Endothelial cell of umbilical vein (primary cell): ENCODE measurements around the gene OSBPL5. TPM values are rescaled to one million over a fixed set of nuclear protein-coding genes. Genes with fewer than 3 reads are reported as not detected.

Experiments used
- BruUV-seq: library from RNA; stranded (reverse); fragments of 400-500 nt; replicated peaks from 2 replicates; lab custom pipeline; 2021; lab: Mats Ljungman, UMichigan
- CTCF ChIA-PET: fragments of 300-600, 350-600 bp; sonication (Branson Sonifier 250); formaldehyde crosslinking; loops from one replicate; lab custom pipeline; 2021; ENCODE audit warnings: antibody characterized with exemption, inconsistent platforms; lab: Charles Lee
- POLR2A ChIA-PET: fragments of 300-600, 350-600 bp; sonication (Branson Sonifier 250); formaldehyde crosslinking; loops from one replicate; lab custom pipeline; 2021; ENCODE audit warnings: antibody characterized with exemption, inconsistent platforms; lab: Charles Lee
- DNase-seq: peaks from one replicate; pipeline ENCODE4 v3.0.0-alpha.2; 2011; ENCODE audit warnings: low read depth, low spot score
- FAIRE-seq: peaks from 2 replicates; lab custom pipeline; 2011; peaks lifted over from hg19 to GRCh38; lab: Jason Lieb, UNC
- H2AFZ ChIP-seq: 2 replicates; pipeline ENCODE4 v1.6.0; 2012; ENCODE audit warnings: low read depth, low read length, control low read depth, inconsistent platforms
- H3K27ac ChIP-seq: 2 replicates; pipeline ENCODE4 v1.5.1; 2011; ENCODE audit warnings: low read depth, mild to moderate bottlenecking, control low read depth, low read length, moderate library complexity; ENCODE audit not compliant: insufficient read depth
- H3K27me3 ChIP-seq, 2 experiments: 2 replicates each; pipeline versions ENCODE4 v1.6.0 to v1.6.1; 2011; ENCODE audit warnings: low read length in 2 of 2, mixed read lengths in 1 of 2; ENCODE audit not compliant: control insufficient read depth in 2 of 2, insufficient read depth in 2 of 2
- H3K36me3 ChIP-seq, 2 experiments: 2 replicates in 1 of 2; 3 replicates in 1 of 2; pipeline ENCODE4 v1.5.1; 2011; ENCODE audit warnings: low read length in 2 of 2, mild to moderate bottlenecking in 1 of 2, moderate library complexity in 1 of 2; ENCODE audit not compliant: control insufficient read depth in 2 of 2, insufficient read depth in 2 of 2; ENCODE audit errors: extremely low read depth in 1 of 2
- H3K4me1 ChIP-seq: 3 replicates; pipeline ENCODE4 v1.5.1; 2011; ENCODE audit warnings: mild to moderate bottlenecking, low read length; ENCODE audit not compliant: control insufficient read depth, insufficient read depth; ENCODE audit errors: extremely low read depth
- H3K4me2 ChIP-seq: 2 replicates; pipeline ENCODE4 v1.6.1; 2011; ENCODE audit warnings: low read length, control low read depth, mixed read lengths; ENCODE audit not compliant: insufficient read depth
- H3K4me3 ChIP-seq, 3 experiments: fragments of 200-600 bp in 1 of 3; sonication (generic), shearing (Covaris generic) in 1 of 3; replicated peaks in 1 of 3; 2 replicates each; pipeline ENCODE4 v1.5.1; 2011 to 2016; ENCODE audit warnings: control low read depth in 3 of 3, low read length in 3 of 3, mild to moderate bottlenecking in 2 of 3, inconsistent platforms in 1 of 3, low read depth in 1 of 3, moderate library complexity in 1 of 3; ENCODE audit not compliant: insufficient read depth in 1 of 3
- H3K79me2 ChIP-seq: 2 replicates; pipeline ENCODE4 v1.6.0; 2012; ENCODE audit warnings: low read length, inconsistent platforms; ENCODE audit not compliant: control insufficient read depth, insufficient read depth
- H3K9ac ChIP-seq: replicated peaks from 2 replicates; pipeline ENCODE3; 2011; ENCODE audit warnings: low read length, control low read depth; ENCODE audit not compliant: insufficient read depth; ENCODE audit errors: extremely low read depth
- H3K9me1 ChIP-seq: replicated peaks from 3 replicates; pipeline ENCODE4 v1.6.0; 2011; ENCODE audit warnings: mild to moderate bottlenecking, low read length; ENCODE audit not compliant: control insufficient read depth, insufficient read depth; ENCODE audit errors: extremely low read depth
- H3K9me3 ChIP-seq: replicated peaks from 2 replicates; pipeline ENCODE4 v1.5.1; 2012; ENCODE audit warnings: low read length, inconsistent platforms; ENCODE audit not compliant: control insufficient read depth, insufficient read depth
- H4K20me1 ChIP-seq: replicated peaks from 2 replicates; pipeline ENCODE3; 2011; ENCODE audit warnings: mild to moderate bottlenecking, low read length; ENCODE audit not compliant: control insufficient read depth, insufficient read depth; ENCODE audit errors: extremely low read depth
- CTCF ChIP-seq, 2 donors: IDR thresholded peaks; 1 replicate in 1 of 2; 2 replicates in 1 of 2; pipeline ENCODE4 v1.5.1; 2011; ENCODE audit warnings: low read length in 2 of 2, mild to moderate bottlenecking in 2 of 2, moderate library complexity in 2 of 2, control low read depth in 1 of 2, inconsistent platforms in 1 of 2, low read depth in 1 of 2; ENCODE audit not compliant: insufficient read depth in 1 of 2; ENCODE audit errors: extremely low read depth in 1 of 2
- EZH2 ChIP-seq: IDR thresholded peaks from 2 replicates; pipeline ENCODE4 v1.6.1; 2012; ENCODE audit warnings: borderline replicate concordance, low read depth, mild to moderate bottlenecking, moderate library complexity, low read length, inconsistent platforms; ENCODE audit not compliant: severe bottlenecking
- FOS ChIP-seq: IDR thresholded peaks from 2 replicates; pipeline ENCODE4 v1.6.1; 2011; ENCODE audit warnings: mild to moderate bottlenecking, low read length, moderate library complexity, borderline replicate concordance; ENCODE audit not compliant: insufficient read depth
- MAX ChIP-seq: IDR thresholded peaks from 2 replicates; pipeline ENCODE4 v1.6.1; 2011; ENCODE audit not compliant: insufficient read depth, insufficient read length
- MYC ChIP-seq: IDR thresholded peaks from one replicate; pipeline ENCODE4 v1.6.1; 2011; ENCODE audit warnings: mild to moderate bottlenecking, low read depth, low read length
- POLR2AphosphoS5 ChIP-seq: IDR thresholded peaks from 2 replicates; pipeline ENCODE4 v1.6.1; 2012; ENCODE audit warnings: low read depth, mild to moderate bottlenecking, control low read depth, low read length, moderate library complexity; ENCODE audit not compliant: insufficient read depth
- dilution Hi-C: fragments of 300-500 bp; cut with MboI; formaldehyde crosslinking; loops from one replicate; pipeline ENCODE4 v1.15.0; 2019; ENCODE audit warnings: low sequenced_read_pairs; ENCODE audit not compliant: extremely low pct_ligation_motif_present
- intact Hi-C: fragments of 100-400 bp; cut with micrococcal nuclease; formaldehyde crosslinking; loops from one replicate; pipeline ENCODE4 v1.10.0; 2022
- polyA plus RNA-seq, 4 experiments: library from polyadenylated mRNA; depleted of rRNA in 3 of 4; stranded (reverse) in 3 of 4; unstranded in 1 of 4; fragments of >200 nt; gene quantifications; 2 replicates each; pipeline versions ENCODE4 v1.2.1 to v1.2.3, GENCODE V29; 2011 to 2012; ENCODE audit warnings: missing spikeins in 1 of 4
- total RNA-seq: library from RNA; stranded (reverse); gene quantifications from 2 replicates; pipeline ENCODE4 v1.2.3, GENCODE V29; 2021

The OSBPL5 gene
- total and polyA plus RNA-seq, 2 donors (not counting 3 experiments of a cell fraction or from before 2014, with no cell fraction given): 8.7 to 37.7 TPM

- H3K9ac ChIP-seq: no peak overlapping the region
- dilution Hi-C loops (no loop called here), intact Hi-C loops (no loop called here)
- no peak overlapping the region for H3K4me3 ChIP-seq
- H4K20me1 ChIP-seq: no peaks in the 10 kb centered on the region
- no peaks in the 10 kb centered on the region for H3K79me2 ChIP-seq
- TF ChIP-seq MAX (no peak), FOS (no peak), POLR2AphosphoS5 (no peak), EZH2 (no peak), MYC (no peak), CTCF (IDR thresholded peaks at IDR 0.05; ENCODE audit: extremely low read depth in 1 of 2, insufficient read depth in 1 of 2, low read depth in 1 of 2, low read length in 2 of 2) (no peak)
- no TSS peak for BruUV-seq
- FAIRE-seq (no peak), DNase-seq (no peak)
- H3K36me3 ChIP-seq: no peaks in the 10 kb centered on the region
- no peak overlapping the region for H2AFZ ChIP-seq
- H3K4me1 ChIP-seq: peaks cover 25% of the 10 kb centered on the region
- H3K4me2 ChIP-seq: no peak overlapping the region
- H3K27me3 ChIP-seq: no peaks in the 10 kb centered on the region
- no peak overlapping the region for H3K27ac ChIP-seq
- no peaks in the 10 kb centered on the region for H3K9me3 ChIP-seq
- no peaks in the 10 kb centered on the region for H3K9me1 ChIP-seq
- CTCF ChIA-PET: interaction anchor here (2.8 kb wide), 1 partner anchor 36 kb away, joined by 8 read pairs; no protein-coding TSS in a partner anchor
- POLR2A ChIA-PET: no interaction called here
These were observed 37.3 kb downstream of the OSBPL5 start for GRCh38 chr11:3127706-3128355.
